ENCODE data around the gene KREMEN2. TPM values are rescaled to one million over a fixed set of nuclear protein-coding genes. Genes with fewer than 3 reads are reported as not detected.
A peak's percentile ranks its signal among the peaks of the same experiment; 100 is the strongest.

KREMEN2 gene
- total and polyA plus RNA-seq, 8 donors, result 0.07 to 0.32 (median 0.16) TPM; not detected in 3

DNA sequence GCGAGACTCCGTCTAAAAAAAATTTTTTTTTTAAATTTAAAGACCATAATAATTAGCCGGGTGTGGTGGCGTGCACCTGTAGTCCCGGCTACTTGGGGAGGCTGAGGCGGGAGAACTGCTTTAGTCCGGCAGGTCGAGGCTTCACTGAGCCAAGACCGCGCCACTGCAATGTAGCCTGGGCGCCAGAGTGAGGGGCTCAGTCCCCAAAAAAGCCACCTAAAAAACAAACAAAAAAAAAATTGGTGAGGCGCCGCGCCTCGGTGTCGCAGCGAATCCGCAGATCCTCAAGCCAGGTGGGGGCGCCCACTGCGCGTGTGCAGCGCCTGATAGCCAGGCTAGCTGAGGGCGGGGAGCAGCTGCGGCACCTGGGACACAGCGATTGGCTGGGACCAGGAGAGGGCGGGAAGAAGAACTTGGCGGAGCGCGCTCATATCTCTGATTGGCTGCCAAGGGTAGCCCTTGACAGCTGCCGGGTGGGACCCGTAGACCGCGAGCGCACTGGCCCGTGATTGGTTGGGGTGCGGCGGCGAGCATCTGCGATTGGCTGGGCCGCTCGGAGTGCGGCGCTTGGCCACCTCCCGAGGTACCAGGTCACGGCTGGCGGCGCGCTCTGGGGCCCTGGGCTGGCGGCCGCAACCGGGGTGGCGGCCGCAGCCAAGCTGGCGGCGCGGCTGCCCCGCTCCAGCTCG, 39.7 kb downstream of the KREMEN2 start:
- TF ChIP-seq, protein P1, sequence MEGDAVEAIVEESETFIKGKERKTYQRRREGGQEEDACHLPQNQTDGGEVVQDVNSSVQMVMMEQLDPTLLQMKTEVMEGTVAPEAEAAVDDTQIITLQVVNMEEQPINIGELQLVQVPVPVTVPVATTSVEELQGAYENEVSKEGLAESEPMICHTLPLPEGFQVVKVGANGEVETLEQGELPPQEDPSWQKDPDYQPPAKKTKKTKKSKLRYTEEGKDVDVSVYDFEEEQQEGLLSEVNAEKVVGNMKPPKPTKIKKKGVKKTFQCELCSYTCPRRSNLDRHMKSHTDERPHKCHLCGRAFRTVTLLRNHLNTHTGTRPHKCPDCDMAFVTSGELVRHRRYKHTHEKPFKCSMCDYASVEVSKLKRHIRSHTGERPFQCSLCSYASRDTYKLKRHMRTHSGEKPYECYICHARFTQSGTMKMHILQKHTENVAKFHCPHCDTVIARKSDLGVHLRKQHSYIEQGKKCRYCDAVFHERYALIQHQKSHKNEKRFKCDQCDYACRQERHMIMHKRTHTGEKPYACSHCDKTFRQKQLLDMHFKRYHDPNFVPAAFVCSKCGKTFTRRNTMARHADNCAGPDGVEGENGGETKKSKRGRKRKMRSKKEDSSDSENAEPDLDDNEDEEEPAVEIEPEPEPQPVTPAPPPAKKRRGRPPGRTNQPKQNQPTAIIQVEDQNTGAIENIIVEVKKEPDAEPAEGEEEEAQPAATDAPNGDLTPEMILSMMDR (IDR thresholded peaks at IDR 0.05), result peak in 1 of 4 donors; percentile 41

DNA sequence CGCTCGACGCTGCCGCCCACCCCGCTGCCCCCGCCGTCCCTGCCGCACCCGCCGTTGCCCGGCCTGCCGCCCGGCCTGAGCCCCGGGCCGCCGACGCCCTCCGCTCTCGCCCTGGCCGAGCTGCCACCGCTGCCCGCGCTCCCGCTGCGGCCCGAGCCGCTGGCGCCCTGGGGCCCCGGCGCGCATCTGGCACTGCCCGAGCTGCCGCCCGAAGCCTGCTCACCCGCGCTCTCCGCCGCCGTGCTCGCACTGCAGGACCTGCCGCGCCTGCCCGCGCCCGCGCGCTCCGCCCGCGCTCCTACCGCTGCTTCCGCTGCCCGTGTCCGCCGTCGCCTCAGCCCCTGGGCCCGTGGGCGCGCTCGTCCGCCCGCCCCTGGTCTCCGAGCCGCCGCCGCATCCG, 40.2 kb downstream of the KREMEN2 start:
- ATAC-seq (no peak), FAIRE-seq (no peak), DNase-seq (peak in 2 of 6 donors; percentile 72)
- Histone ChIP-seq H3K27ac (no peak overlapping the region), H3K27me3 (no peaks in the 10 kb centered on the region), H3K9me3 (no peaks in the 10 kb centered on the region), H3K4me1 (peaks cover 27 to 38% (median 31%) of the 10 kb centered on the region in 3 donors), H3K4me3 (peak overlapping the region in 1 of 4 donors; percentile 51), H3K36me3 (no peaks in the 10 kb centered on the region)
- 0 to 1% methylated on average over 20 to 65 of the region's 67 CpGs for WGBS, 2 donors
- intact Hi-C loops (cut with DNase I), result no loop called here
- TF ChIP-seq, protein P1 (IDR thresholded peaks at IDR 0.05), result no peak

More for the DNA sequence above, 39.7 kb downstream of the KREMEN2 start:
- no peaks in the 10 kb centered on the region for H3K36me3 ChIP-seq
- WGBS, 2 donors, result 6 to 8% methylated on average over 47 to 58 of the region's 58 CpGs
- FAIRE-seq (peak; percentile 82), ATAC-seq (peak; percentile 80 to 94 (median 84)), DNase-seq (peak; percentile 97 to 99 (median 99))
- intact Hi-C loops (cut with DNase I), result no loop called here
- H3K27me3 ChIP-seq, result no peaks in the 10 kb centered on the region
- H3K27ac ChIP-seq, result no peak overlapping the region
- no peaks in the 10 kb centered on the region for H3K9me3 ChIP-seq
- H3K4me1 ChIP-seq, result peaks cover 23 to 32% (median 31%) of the 10 kb centered on the region in 3 donors
- H3K4me3 ChIP-seq, result peak overlapping the region in 2 of 4 donors; percentile 13 to 51

DNA sequence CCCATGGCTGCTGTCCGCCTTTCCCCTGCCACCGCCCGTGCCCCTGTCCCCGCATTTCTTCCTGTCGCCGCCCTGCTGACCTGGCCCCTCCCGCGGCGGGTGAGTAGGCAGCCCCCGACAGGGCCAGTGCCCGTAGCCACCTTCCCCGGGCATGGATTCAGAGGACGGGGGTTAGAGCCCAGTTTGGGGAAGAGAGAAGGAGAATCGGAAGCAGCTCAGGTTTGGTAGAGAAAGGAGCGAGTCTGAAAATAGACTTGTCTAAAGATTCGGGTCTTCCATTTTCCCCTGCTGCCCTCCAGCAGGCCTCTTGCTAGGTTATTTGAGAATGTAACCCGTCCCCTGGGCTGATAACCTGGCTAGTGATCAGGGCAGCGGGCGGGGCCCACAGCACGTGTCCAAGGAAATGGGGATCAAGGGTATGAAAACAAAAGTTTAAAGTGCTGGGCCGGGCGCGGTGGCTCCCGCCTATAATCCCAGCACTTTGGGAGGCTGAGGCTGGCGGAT, 40.8 kb downstream of the KREMEN2 start:
- H3K27ac ChIP-seq, result peak overlapping the region; percentile 53 to 93 (median 79)
- TF ChIP-seq, protein P1 (IDR thresholded peaks at IDR 0.05), result no peak
- DNase-seq, result peak in 5 of 6 donors; percentile 74 to 89 (median 79)
- 3% methylated on average over 25 of the region's 25 CpGs for WGBS, 2 donors
- FAIRE-seq, result no peak
- H3K4me1 ChIP-seq, result peaks cover 31 to 43% (median 32%) of the 10 kb centered on the region in 3 donors
- H3K27me3 ChIP-seq, result no peaks in the 10 kb centered on the region
- peak in 2 of 4 donors; percentile 11 to 13 for ATAC-seq
- H3K9me3 ChIP-seq, result no peaks in the 10 kb centered on the region
- intact Hi-C loops (cut with DNase I), result no loop called here
- H3K36me3 ChIP-seq, result no peaks in the 10 kb centered on the region
- H3K4me3 ChIP-seq, result peak overlapping the region; percentile 11 to 51 (median 31)

DNA sequence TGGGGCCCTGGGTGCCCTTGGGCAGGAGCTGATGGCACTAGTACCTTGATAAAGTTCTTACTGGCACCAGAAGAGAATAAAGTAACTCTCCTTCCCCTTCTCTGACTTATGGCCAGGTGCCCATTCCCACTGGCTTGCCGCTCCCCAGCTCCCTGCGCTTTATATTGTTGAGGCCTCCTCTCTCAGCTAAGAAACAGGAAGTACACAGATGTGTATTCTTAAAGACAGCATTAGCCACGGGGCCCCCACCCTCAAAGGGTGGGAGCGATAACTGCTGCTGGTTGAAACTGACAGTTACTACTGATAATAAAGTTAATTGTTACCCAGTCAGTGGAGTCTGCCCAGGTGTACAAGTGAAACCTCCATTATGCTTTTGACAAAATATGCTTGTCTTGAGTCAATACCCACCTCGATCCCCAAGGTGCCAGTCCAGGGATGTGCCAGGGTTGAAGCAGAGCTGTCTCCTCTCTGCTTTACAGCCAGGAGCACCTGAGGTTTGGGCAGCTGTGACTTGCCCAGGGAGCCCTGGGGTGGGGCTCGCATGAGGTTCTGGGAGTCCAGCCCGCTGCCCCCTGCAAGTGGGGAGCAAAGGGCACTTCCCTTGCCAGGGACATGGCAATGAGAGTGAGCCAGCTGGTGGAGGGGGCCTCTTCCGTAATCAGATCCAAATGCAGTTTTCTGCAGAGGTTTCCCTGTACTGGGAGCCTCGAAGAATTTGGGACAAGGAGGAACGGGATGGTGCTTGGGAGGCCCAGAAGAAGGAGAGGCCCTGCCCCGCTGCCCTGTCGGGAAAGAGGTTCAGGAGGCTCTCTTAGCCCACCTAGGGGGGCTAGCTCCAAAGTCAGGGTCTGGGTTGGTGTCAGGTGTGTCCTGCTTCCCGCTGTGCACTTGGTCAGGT, 43.2 kb downstream of the KREMEN2 start:
- TF ChIP-seq, protein P1 (IDR thresholded peaks at IDR 0.05), result no peak
- Histone ChIP-seq H3K27ac (peak overlapping the region; percentile 53 to 93 (median 79)), H3K4me1 (peaks cover 41 to 56% (median 43%) of the 10 kb centered on the region in 3 donors), H3K4me3 (peak overlapping the region in 2 of 4 donors; percentile 45 to 51), H3K9me3 (no peaks in the 10 kb centered on the region), H3K27me3 (no peaks in the 10 kb centered on the region), H3K36me3 (no peaks in the 10 kb centered on the region)
- DNase-seq (peak in 5 of 6 donors; percentile 64 to 78 (median 68)), ATAC-seq (peak; percentile 15 to 46 (median 33)), FAIRE-seq (no peak)
- intact Hi-C loops (cut with DNase I), result no loop called here
- 15 to 17% methylated on average over 13 of the region's 13 CpGs for WGBS, 2 donors
